PC-9 (cell line): ENCODE measurements around the gene ENTPD3.

Experiments used
- CTCF ChIP-seq: fragments of 200-600 bp; sonication (generic); conservative IDR thresholded peaks from 2 replicates; pipeline ENCODE4 v1.6.1; 2017; ENCODE audit warnings: mixed run types, antibody characterized with exemption, mild to moderate bottlenecking, moderate library complexity
- EZH2 ChIP-seq: fragments of 200-600 bp; sonication (generic); IDR thresholded peaks from 2 replicates; pipeline ENCODE4 v1.8.0; 2017; ENCODE audit warnings: antibody characterized with exemption, low read depth

GRCh38 chr3:40387895-40388254, 891 bp downstream of the ENTPD3 start:
- TF ChIP-seq CTCF (no peak), EZH2 (no peak)
